Gastroesophageal sphincter (tissue), 3 donors: ENCODE results near the gene HELZ.

Source experiments
- EP300 ChIP-seq: sonication (generic); formaldehyde crosslinking; IDR thresholded peaks from one replicate; pipeline ENCODE4 v1.6.1; 2017; ENCODE audit warnings: antibody characterized with exemption, mild to moderate bottlenecking
- POLR2A ChIP-seq, 2 donors: fragments of 450-650 bp; IDR thresholded peaks; one replicate each; pipeline ENCODE4 v1.6.1; 2017; ENCODE audit warnings: antibody characterized with exemption in 2 of 2, mild to moderate bottlenecking in 2 of 2, moderate library complexity in 1 of 2
- POLR2AphosphoS5 ChIP-seq: sonication (generic); formaldehyde crosslinking; IDR thresholded peaks from one replicate; pipeline ENCODE4 v1.6.1; 2017; ENCODE audit warnings: antibody characterized with exemption
- TF ChIP-seq, protein P1 (sequence below), 4 experiments: fragments of 200-600 bp in 2 of 4; fragments of 450-650 bp in 2 of 4; sonication (generic) in 1 of 4; IDR thresholded peaks; one replicate each; pipeline ENCODE4 v1.5.1; 2017 to 2019; ENCODE audit warnings: antibody characterized with exemption in 4 of 4, mild to moderate bottlenecking in 2 of 4, moderate library complexity in 2 of 4

DNA sequence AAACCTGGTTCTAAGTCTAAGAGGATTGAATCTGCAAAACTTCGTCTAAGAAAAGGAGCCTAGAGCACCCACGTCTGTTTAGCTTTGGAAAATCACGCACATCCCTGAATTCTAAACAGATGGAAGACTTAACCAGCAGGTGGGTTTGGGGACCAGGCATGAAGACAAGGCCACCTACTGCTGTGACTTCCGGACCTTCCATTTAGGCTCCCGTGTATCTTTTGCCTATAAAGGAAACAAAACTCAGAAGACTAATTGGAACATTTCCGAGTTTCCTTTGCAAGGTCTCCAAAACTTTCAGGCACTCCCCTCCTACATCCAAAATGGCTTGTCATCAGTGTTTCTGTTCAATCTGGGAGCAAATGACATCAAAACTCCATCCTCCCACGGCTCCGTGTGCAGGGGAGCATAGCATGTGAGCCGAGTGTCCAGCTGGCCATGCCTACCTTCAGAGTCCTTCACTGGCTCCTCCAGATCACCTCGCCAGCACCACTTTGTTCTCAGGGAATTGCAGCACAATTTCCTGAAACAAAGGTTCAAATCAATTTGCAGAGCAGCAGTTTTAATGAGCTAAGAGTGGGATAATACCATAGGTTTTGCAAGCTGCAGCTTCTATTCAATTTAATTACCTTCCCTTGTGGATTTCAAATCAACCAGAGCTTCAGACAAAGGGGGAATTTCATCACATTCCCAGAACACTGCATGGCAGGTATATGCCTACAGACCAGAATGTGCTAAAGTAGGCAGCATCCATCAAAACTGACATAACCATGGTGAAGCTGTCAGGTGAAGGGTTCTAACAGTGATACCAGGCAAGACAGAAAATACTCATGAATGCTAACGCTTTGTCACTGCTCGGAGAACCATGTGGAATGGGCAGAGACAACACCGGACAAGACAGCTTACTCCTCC lies 177.2 kb downstream of the HELZ start:
- TF ChIP-seq, protein P1, sequence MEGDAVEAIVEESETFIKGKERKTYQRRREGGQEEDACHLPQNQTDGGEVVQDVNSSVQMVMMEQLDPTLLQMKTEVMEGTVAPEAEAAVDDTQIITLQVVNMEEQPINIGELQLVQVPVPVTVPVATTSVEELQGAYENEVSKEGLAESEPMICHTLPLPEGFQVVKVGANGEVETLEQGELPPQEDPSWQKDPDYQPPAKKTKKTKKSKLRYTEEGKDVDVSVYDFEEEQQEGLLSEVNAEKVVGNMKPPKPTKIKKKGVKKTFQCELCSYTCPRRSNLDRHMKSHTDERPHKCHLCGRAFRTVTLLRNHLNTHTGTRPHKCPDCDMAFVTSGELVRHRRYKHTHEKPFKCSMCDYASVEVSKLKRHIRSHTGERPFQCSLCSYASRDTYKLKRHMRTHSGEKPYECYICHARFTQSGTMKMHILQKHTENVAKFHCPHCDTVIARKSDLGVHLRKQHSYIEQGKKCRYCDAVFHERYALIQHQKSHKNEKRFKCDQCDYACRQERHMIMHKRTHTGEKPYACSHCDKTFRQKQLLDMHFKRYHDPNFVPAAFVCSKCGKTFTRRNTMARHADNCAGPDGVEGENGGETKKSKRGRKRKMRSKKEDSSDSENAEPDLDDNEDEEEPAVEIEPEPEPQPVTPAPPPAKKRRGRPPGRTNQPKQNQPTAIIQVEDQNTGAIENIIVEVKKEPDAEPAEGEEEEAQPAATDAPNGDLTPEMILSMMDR (IDR thresholded peaks at IDR 0.05) = no peak
- no peak for TF ChIP-seq POLR2AphosphoS5
- no peak for TF ChIP-seq POLR2A (IDR thresholded peaks at IDR 0.05)
- TF ChIP-seq EP300 = no peak
